ENCODE results near the gene DACH1. TPM values are rescaled to one million over a fixed set of nuclear protein-coding genes. Genes with fewer than 3 reads are reported as not detected.
"Not testable (repeated sequence)": the region's sequence is repeated elsewhere in the genome, so short reads cannot be mapped to it uniquely, and the experiment has no call there.

The DACH1 gene
- 21.2 and 39.5 TPM in 2 replicates for total RNA-seq (ENCODE audit: low replicate concordance)
- long read RNA-seq, full-length matches to known transcripts: 12 of 45 reads
- long read RNA-seq, partial matches to known transcripts: 11 of 45 reads
- long read RNA-seq, other reads (novel, unspliced or antisense): 22 of 45 reads

DNA sequence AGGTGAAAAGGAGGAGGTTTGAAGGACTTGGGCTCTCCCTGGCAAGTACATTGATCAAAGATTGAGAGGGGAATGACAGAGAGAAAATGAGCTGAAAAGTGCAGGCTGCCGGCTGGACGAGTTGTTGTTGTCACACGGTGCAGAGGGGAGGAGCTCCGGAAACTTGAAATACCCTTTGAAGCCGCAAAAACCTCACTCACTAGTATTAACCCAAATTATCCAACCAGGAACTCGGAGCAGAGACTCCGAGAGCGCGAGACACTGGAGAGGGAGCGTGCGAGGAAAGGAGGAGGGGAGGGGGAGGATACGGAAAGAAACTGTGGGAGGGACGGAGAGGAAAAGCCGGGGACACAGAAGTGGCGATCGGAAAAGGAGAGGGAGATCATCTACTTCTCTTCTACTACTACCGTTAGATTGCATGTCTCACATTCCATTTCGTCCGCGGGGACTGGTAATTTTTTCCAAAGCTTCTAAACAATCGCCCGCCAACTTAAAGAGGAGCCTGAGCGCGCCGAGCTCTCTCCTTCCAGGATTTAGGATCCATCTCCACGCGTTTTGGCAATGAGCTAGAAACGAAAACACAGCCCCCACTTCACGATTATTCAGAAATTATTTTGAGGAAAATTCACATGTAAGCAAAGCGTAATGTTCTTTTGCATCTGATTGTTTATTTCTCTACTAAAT, at the start of gene DACH1:
Gene DACH1, minus strand, starts transcription at position 74 of the 684 bp plus-strand sequence.
- Mint-ChIP-seq H3K4me3 (peak within 1 kb of the TSS; percentile 97), H3K27me3 (peaks cover 51% of the 10 kb centered on the region), H3K36me3 (peaks cover 4% of the 10 kb centered on the region), H3K9me3 (no peaks in the 10 kb centered on the region), H3K27ac (peak within 1 kb of the TSS; percentile 91), H3K4me1 (ENCODE audit: unreplicated experiment) (peaks cover 23% of the 10 kb centered on the region)
- DNase-seq (ENCODE audit: extremely low spot score, unreplicated experiment): peak; percentile 76
- TF ChIP-seq CTCF (conservative IDR thresholded peaks at IDR 0.05): no peak

GRCh38 chr13:71913717-71914116, 46.7 kb upstream of the DACH1 start:
- H3K4me1 Mint-ChIP-seq (ENCODE audit: unreplicated experiment): no peaks in the 10 kb centered on the region
- H3K36me3 Mint-ChIP-seq: no peaks in the 10 kb centered on the region
- no peaks in the 10 kb centered on the region for H3K27me3 Mint-ChIP-seq
- H3K9me3 Mint-ChIP-seq: no peaks in the 10 kb centered on the region
- DNase-seq (ENCODE audit: extremely low spot score, unreplicated experiment): no peak
- no peak overlapping the region for H3K4me3 Mint-ChIP-seq
- no peak overlapping the region for H3K27ac Mint-ChIP-seq
- no peak for TF ChIP-seq CTCF (conservative IDR thresholded peaks at IDR 0.05)

GRCh38 chr13:71912524-71912923, 45.5 kb upstream of the DACH1 start:
- TF ChIP-seq CTCF (conservative IDR thresholded peaks at IDR 0.05): no peak
- Mint-ChIP-seq H3K27me3 (no peaks in the 10 kb centered on the region), H3K27ac (no peak overlapping the region), H3K4me1 (ENCODE audit: unreplicated experiment) (no peaks in the 10 kb centered on the region), H3K36me3 (no peaks in the 10 kb centered on the region), H3K9me3 (no peaks in the 10 kb centered on the region), H3K4me3 (no peak overlapping the region)
- DNase-seq (ENCODE audit: extremely low spot score, unreplicated experiment): no peak

DNA sequence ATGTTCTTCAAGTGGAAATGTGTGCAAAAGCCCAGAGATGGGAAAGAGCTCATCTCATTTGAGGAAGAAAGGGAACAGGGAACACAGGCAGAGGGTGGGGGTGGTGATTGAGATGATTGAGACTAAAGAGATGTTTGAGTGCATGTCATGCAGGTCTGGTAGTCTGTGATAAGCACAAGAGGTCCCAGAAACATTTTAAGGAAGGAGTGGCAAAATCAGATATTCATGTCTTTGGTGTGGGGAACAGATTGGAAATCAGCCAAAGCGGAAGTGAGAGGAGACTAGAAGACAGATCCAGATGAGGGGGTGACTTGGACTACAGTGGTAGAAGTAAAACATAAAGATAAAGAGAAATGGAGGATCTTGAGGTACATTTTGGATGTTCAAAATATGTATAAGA, 39.4 kb upstream of the DACH1 start:
- Mint-ChIP-seq H3K27me3 (no peaks in the 10 kb centered on the region), H3K4me1 (ENCODE audit: unreplicated experiment) (no peaks in the 10 kb centered on the region), H3K4me3 (no peak overlapping the region), H3K9me3 (no peaks in the 10 kb centered on the region), H3K36me3 (no peaks in the 10 kb centered on the region), H3K27ac (no peak overlapping the region)
- no peak for DNase-seq (ENCODE audit: extremely low spot score, unreplicated experiment)
- TF ChIP-seq CTCF (conservative IDR thresholded peaks at IDR 0.05): no peak

DNA sequence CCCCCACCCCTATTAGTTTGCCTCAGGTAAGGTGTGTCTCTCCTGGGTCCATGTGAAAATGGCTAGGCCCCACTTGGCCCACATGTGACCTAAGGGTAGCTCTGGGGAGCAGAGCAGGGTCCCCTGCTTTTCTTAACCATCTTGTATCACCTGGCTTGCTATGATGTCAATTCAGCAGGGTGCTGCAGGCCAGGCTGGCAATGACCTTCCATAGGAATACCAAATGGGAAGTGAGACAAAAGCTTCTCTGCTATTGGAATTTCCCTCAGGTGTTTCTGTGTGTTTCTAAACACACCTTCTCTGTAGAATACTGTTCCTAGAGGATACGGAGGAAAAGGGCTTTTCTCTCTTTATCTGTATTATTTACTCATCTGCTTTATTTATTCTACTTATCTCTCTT, 35.7 kb upstream of the DACH1 start:
- Mint-ChIP-seq H3K4me3 (no peak overlapping the region), H3K27me3 (no peaks in the 10 kb centered on the region), H3K36me3 (no peaks in the 10 kb centered on the region), H3K4me1 (ENCODE audit: unreplicated experiment) (no peaks in the 10 kb centered on the region), H3K9me3 (no peaks in the 10 kb centered on the region), H3K27ac (no peak overlapping the region)
- no peak for DNase-seq (ENCODE audit: extremely low spot score, unreplicated experiment)
- no peak for TF ChIP-seq CTCF (conservative IDR thresholded peaks at IDR 0.05)

GRCh38 chr13:71893506-71893905, 26.5 kb upstream of the DACH1 start:
- not testable (repeated sequence) for DNase-seq (ENCODE audit: extremely low spot score, unreplicated experiment); H3K4me1 Mint-ChIP-seq (ENCODE audit: unreplicated experiment)

More at GRCh38 chr13:71893506-71893905, 26.5 kb upstream of the DACH1 start:
- H3K9me3 Mint-ChIP-seq, H3K27me3 Mint-ChIP-seq, H3K27ac Mint-ChIP-seq, H3K4me3 Mint-ChIP-seq, H3K36me3 Mint-ChIP-seq: not testable (repeated sequence)

Data from type B pancreatic cell (in vitro differentiated cells).